ENCODE data around the gene PDSS2. TPM values are rescaled to one million over a fixed set of nuclear protein-coding genes. Genes with fewer than 3 reads are reported as not detected.

The PDSS2 gene
- total RNA-seq, 1 donor from 2014 or later, result 18.7 TPM

DNA sequence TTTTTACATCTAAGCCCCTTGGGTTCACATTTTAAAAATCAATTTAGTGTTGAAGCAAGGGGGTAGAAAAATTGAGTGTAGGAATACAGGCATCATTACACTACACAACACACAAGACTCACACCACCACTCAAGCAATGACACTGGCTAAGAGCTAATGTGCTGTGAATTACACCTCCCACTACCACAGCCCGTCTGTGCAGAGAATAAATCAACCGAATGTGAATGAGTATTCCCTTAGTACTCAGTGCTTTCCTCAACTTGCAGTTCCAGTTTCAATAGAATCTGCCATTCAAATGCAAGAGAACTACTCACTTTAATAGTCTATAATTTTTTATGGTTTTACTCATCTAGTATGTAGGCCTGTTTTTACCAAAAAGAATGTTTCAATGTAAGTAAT lies 114.4 kb downstream of the PDSS2 start:
- no peaks in the 10 kb centered on the region for H3K27me3 ChIP-seq
- H3K36me3 ChIP-seq, result no peaks in the 10 kb centered on the region
- H3K27ac ChIP-seq, result no peak overlapping the region
- no peak for DNase-seq (ENCODE audit: extremely low spot score in 2 of 2)
- H3K9me3 ChIP-seq, result no peaks in the 10 kb centered on the region
- no peak overlapping the region for H3K4me3 ChIP-seq
- TF ChIP-seq POLR2A (IDR thresholded peaks at IDR 0.05), result no peak
- no peak for TF ChIP-seq CTCF (IDR thresholded peaks at IDR 0.05)
- TF ChIP-seq POLR2AphosphoS5 (IDR thresholded peaks at IDR 0.05; ENCODE audit: insufficient read depth in 1 of 2, low read depth in 1 of 2), result no peak
- H3K4me1 ChIP-seq, result no peaks in the 10 kb centered on the region
- intact Hi-C loops (cut with DNase I), result no loop called here

DNA sequence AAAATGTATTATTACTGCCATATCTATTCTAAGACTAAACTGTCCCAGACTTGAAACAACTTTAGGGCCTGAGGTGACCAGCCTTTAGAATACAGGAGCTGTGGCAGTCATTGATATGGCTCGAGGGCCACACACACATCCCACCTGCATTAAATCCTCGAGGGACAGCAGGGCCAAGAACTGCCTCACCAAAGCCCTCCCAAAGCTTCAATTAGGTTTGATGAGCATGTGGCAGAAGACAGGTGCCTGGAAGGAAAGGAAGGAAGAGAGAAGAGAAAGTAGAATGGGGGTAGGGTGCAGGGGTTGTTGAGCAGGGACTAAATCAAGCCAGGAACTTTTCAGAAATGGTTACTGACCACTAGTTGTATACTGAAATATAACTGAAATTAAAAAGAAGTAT lies 115.0 kb downstream of the PDSS2 start:
- Histone ChIP-seq H3K4me3 (no peak overlapping the region), H3K9me3 (no peaks in the 10 kb centered on the region), H3K4me1 (no peaks in the 10 kb centered on the region), H3K27me3 (no peaks in the 10 kb centered on the region), H3K36me3 (no peaks in the 10 kb centered on the region), H3K27ac (no peak overlapping the region)
- intact Hi-C loops (cut with DNase I), result no loop called here
- DNase-seq (ENCODE audit: extremely low spot score in 2 of 2), result no peak
- no peak for TF ChIP-seq POLR2AphosphoS5 (IDR thresholded peaks at IDR 0.05; ENCODE audit: insufficient read depth in 1 of 2, low read depth in 1 of 2)
- no peak for TF ChIP-seq POLR2A (IDR thresholded peaks at IDR 0.05)
- TF ChIP-seq CTCF (IDR thresholded peaks at IDR 0.05), result no peak

DNA sequence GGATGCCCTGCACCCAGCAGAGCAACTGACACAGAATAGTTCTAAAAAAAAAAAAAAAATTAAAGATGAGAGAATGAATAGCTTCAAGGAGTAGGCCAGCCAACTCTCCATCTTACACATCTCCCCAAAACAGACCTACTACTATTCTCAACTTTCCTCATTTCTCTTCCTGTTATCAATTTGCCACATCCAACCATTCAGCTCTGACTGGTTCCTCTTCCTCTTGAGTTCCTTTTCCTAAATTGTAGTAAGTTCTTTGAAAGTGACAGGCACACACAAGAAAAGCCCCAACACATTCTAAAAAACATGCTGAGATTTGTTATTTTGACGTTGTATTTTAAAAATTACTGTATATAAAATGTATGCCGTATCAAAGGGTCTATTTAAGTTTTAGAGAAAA lies 117.2 kb downstream of the PDSS2 start:
- H3K27me3 ChIP-seq, result no peaks in the 10 kb centered on the region
- intact Hi-C loops (cut with DNase I), result no loop called here
- H3K9me3 ChIP-seq, result no peaks in the 10 kb centered on the region
- no peaks in the 10 kb centered on the region for H3K36me3 ChIP-seq
- H3K4me1 ChIP-seq, result no peaks in the 10 kb centered on the region
- H3K4me3 ChIP-seq, result no peak overlapping the region
- TF ChIP-seq POLR2AphosphoS5 (IDR thresholded peaks at IDR 0.05; ENCODE audit: insufficient read depth in 1 of 2, low read depth in 1 of 2) (no peak), CTCF (IDR thresholded peaks at IDR 0.05) (no peak), POLR2A (IDR thresholded peaks at IDR 0.05) (no peak)
- H3K27ac ChIP-seq, result no peak overlapping the region
- no peak for DNase-seq (ENCODE audit: extremely low spot score in 2 of 2)

DNA sequence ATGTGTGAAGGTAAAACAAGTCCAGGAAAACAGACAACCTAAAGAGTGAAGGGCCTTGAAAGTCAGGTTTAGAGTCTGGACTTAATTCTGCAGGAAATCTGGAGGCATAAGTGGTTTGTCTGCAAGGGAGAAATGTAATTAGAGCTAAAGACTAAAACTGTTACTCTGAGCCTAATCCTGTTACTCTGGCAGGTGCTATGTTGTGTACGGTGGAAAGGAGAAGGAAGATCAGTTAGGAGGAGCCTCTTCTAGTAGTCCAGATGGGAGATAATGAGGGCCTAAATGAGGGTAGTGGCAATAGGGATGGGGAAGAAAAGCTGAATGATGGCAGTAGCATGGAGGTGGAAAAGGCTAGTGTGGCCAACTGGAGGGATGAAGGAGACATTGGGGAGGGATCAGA lies 118.5 kb downstream of the PDSS2 start:
- no peaks in the 10 kb centered on the region for H3K27me3 ChIP-seq
- TF ChIP-seq POLR2AphosphoS5 (IDR thresholded peaks at IDR 0.05; ENCODE audit: insufficient read depth in 1 of 2, low read depth in 1 of 2), result no peak
- TF ChIP-seq CTCF (IDR thresholded peaks at IDR 0.05), result no peak
- no peak for TF ChIP-seq POLR2A (IDR thresholded peaks at IDR 0.05)
- H3K4me1 ChIP-seq, result no peaks in the 10 kb centered on the region
- H3K4me3 ChIP-seq, result no peak overlapping the region
- H3K9me3 ChIP-seq, result no peaks in the 10 kb centered on the region
- no peak overlapping the region for H3K27ac ChIP-seq
- DNase-seq (ENCODE audit: extremely low spot score in 2 of 2), result no peak
- intact Hi-C loops (cut with DNase I), result no loop called here
- H3K36me3 ChIP-seq, result no peaks in the 10 kb centered on the region

DNA sequence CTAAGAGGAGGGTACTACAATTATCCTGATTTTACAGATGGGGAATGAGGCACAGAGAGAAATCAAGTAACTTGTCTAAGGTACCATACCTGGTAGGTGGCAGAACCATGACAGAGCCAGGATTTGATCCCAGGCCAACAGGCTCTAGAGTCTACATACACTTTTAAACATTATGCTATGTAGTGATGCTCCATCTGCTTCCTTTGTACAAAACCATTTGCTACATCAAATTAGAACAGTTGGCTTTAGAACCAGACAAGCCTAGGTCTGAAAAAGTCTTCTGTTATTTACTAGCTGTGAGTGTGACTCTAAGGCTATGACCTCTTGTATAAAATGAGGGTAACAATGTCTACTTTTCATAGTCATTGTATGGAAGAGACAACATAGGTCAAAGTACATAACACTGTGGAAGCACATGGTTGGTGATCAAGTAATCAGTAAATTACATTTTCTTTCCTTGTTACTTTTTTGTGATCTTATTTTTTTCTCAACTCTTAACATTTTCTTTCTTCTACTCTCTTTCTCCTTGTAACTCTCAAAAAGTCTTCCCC lies 122.1 kb downstream of the PDSS2 start:
- H3K4me1 ChIP-seq, result no peaks in the 10 kb centered on the region

More for the DNA sequence above, 122.1 kb downstream of the PDSS2 start:
- Histone ChIP-seq H3K27ac (no peak overlapping the region), H3K4me3 (no peak overlapping the region), H3K9me3 (no peaks in the 10 kb centered on the region), H3K27me3 (no peaks in the 10 kb centered on the region), H3K36me3 (peaks cover 0 to 6% of the 10 kb centered on the region in 2 donors)
- TF ChIP-seq POLR2A (IDR thresholded peaks at IDR 0.05) (no peak), POLR2AphosphoS5 (IDR thresholded peaks at IDR 0.05; ENCODE audit: insufficient read depth in 1 of 2, low read depth in 1 of 2) (no peak), CTCF (IDR thresholded peaks at IDR 0.05) (no peak)
- DNase-seq (ENCODE audit: extremely low spot score in 2 of 2), result no peak
- intact Hi-C loops (cut with DNase I), result no loop called here
